WI38 (cell line): ENCODE measurements around the gene AK2.
"Not testable (repeated sequence)": the region's sequence is repeated elsewhere in the genome, so short reads cannot be mapped to it uniquely, and the experiment has no call there.

Experiments
- H3K4me3 ChIP-seq: 2 replicates; pipeline ENCODE4 v1.5.1; 2011; ENCODE audit warnings: low read depth, mild to moderate bottlenecking, control low read depth, low read length
- CTCF ChIP-seq: IDR thresholded peaks from 2 replicates; pipeline ENCODE4 v1.5.1; 2012; ENCODE audit warnings: low read depth, mild to moderate bottlenecking, control low read depth, low read length

The AK2 gene

GRCh38 chr1:33029209-33029608, 7.5 kb downstream of the AK2 start:
- no peak overlapping the region for H3K4me3 ChIP-seq
- no peak for TF ChIP-seq CTCF

- no peak for TF ChIP-seq CTCF
- H3K4me3 ChIP-seq: no peak overlapping the region
These were observed 10.9 kb downstream of the AK2 start for GRCh38 chr1:33025761-33026160.

GRCh38 chr1:33025180-33025569, 11.5 kb downstream of the AK2 start:
- H3K4me3 ChIP-seq: no peak overlapping the region
- TF ChIP-seq CTCF: no peak

- H3K4me3 ChIP-seq: not testable (repeated sequence)
These were observed 12.1 kb downstream of the AK2 start for GRCh38 chr1:33024430-33025179.

GRCh38 chr1:33022650-33023200, 14.0 kb downstream of the AK2 start:
- no peak overlapping the region for H3K4me3 ChIP-seq

GRCh38 chr1:33021567-33022431, 14.9 kb downstream of the AK2 start:
- no peak overlapping the region for H3K4me3 ChIP-seq
- TF ChIP-seq CTCF: no peak

More at GRCh38 chr1:33022650-33023200, 14.0 kb downstream of the AK2 start:
- TF ChIP-seq CTCF: no peak

- TF ChIP-seq CTCF: no peak
- no peak overlapping the region for H3K4me3 ChIP-seq
These were observed 18.6 kb downstream of the AK2 start for GRCh38 chr1:33018112-33018511.
